GM19351 (cell line): ENCODE results near the gene DEPDC1B.
"Not testable (repeated sequence)": the region's sequence is repeated elsewhere in the genome, so short reads cannot be mapped to it uniquely, and the experiment has no call there.

ENCODE experiments used
- ATAC-seq: cut with Tn5 transposase; IDR thresholded peaks from one replicate; pipeline ENCODE4 v1.9.1; 2021; ENCODE audit warnings: mild to moderate bottlenecking, moderate library complexity; ENCODE audit not compliant: unreplicated experiment

DEPDC1B gene, protein sequence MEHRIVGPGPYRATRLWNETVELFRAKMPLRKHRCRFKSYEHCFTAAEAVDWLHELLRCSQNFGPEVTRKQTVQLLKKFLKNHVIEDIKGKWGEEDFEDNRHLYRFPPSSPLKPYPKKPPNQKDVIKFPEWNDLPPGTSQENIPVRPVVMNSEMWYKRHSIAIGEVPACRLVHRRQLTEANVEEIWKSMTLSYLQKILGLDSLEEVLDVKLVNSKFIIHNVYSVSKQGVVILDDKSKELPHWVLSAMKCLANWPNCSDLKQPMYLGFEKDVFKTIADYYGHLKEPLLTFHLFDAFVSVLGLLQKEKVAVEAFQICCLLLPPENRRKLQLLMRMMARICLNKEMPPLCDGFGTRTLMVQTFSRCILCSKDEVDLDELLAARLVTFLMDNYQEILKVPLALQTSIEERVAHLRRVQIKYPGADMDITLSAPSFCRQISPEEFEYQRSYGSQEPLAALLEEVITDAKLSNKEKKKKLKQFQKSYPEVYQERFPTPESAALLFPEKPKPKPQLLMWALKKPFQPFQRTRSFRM

DNA sequence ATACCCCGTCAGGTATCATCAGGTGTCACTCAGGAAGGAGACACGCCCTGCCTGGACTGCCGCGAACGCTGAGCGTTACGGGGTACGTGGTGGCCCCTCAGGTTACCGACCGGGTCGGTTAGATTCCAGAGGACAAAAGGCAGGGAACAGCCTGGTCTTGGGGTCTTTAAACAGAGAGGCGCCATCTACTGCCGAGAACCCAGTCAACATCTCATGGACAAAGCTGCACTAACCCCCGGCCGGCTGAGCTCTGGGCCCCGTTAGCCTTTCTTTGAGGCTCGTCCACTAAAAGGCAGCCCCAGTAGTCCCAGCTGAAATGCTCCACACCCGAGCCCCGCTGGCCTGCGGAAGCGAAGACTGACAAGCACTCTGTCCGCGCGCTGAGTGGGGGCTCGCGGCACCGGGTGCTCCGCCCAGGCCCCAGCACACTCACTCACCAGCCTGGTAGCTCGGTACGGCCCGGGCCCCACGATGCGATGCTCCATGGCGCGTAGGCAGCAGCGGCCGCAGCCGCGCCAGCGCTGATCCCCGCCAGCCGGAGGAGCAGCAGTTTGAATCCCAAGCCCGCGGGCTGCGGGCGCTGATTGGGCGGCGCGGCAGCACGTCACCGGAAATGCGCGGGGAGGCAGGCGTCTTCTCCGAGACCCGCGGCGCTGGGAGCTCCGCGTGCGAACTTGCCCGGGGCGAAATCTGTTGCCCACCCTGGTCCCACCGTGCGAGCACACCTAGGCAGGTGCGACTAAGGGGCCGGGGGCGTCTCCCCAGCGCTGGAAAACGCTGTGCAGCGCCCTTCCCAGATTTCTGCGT is at the start of gene DEPDC1B:
TSS of gene DEPDC1B (minus strand) at position 558 of the 807 bp plus-strand sequence. CDS start at position 485, 73 bp downstream.
- peak; percentile 83 for ATAC-seq

DNA sequence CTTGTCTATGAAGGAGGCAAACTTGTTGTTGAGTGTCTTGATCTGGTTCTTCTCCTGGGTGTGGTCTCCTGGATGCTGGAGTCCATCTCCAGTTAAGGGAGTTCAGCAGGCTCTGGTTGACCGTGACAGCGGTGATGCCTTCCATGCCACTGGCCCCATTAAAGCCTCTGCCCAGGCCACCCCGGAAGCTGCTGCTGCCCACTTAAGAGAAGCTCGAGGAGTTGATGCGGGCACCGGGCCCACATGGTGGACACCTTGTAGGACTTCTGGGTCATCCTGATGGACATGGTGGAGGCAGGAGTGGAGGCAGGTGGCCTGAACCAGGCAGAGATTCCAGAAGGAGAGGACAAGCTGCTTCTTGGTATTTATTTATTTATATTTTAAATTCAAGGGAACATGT is 44.7 kb upstream of the DEPDC1B start:
- no peak for ATAC-seq

DNA sequence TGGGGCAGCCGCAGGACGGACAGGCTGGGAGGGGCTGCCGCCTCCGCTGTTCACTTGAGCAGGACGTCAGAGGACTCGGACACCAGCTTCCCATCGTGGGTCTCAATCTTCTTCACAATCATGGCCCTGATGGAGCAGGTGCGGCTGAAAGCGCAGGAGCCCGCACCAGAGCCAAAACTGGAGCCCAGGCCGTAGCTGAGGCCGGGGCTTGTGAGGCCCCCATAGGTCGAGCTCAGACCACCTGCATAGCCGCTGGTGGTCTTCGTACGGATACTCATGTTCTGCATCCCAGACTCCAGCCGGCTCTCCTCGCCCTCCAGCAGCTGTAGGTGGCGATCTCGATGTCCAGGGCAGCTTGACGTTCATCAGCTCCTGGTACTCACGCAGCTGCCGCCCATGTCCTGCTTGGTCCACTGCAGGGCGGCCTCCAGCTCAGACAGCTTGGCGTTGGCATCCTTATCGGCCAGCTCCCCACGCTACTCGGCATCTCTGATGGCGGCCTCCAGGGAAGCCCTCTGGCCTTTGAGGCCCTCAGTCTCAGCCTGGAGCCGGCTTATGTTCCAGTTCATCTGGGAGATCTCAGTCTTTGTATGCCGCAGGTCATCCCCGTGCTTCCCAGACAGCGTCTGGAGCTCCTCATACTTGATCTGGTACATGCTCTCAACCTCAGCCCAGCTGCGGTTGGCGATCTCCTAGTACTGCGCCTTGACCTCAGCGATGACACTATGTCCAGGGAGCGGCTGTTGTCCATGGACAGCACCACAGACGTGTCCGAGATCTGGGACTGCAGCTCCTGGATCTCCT is 43.7 kb upstream of the DEPDC1B start:
- no peak for ATAC-seq

DNA sequence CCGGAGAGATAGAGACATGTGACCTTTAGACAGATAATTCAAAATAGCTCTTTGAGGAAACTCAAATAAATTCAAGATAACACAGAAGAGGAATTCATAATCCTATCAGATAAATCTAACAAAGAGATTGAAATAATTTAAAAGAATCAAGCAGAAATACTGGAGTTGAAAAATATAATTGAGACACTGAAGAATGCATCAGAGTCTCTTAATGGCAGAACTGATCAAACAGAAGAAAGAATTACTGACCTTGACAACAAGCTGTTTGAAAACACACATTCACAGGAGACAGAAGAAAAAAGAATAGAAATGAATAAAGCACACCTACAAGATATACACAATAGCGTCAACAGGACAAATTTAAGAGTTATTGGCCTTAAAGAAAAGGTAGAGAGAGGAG is 40.4 kb upstream of the DEPDC1B start:
- ATAC-seq: no peak

DNA sequence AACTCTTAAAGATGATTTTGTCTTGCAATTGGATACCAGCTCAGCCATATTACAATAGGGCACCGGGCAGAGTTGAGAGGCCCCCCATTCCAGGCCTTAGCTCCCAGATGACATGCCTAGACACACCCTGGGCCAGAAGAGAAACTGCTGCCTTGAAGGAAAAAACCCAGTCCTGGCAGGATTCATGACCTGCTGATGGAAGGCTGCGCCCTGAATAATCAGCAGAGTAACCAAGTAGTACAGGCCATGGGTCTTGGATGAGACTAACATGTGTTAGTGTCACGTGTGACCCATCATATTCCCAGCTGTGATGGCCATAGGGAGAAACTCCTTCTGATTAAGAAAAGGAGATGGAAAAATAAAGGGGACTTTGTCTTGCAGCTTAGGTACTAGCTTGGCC is 39.0 kb upstream of the DEPDC1B start:
- ATAC-seq: no peak

DNA sequence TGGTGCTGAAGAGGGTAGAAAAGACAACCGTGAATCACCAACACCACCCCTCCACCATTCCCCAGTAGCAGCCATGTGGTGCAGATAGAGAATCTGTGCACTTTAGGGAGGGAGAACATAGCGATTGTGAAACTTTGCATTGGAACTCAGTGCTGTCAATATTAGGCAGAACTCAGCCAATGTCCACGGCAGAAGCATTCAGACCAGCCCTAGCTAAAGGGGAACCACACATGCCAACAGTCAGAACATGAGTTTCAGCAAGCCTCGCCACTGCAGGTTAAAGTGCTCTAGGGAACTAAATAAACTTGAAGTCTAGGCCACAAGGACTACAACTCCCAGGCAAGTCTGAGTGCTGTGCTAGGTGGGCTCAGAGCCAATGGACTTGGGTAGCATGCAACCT is 38.5 kb upstream of the DEPDC1B start:
- ATAC-seq: peak; percentile 86

DNA sequence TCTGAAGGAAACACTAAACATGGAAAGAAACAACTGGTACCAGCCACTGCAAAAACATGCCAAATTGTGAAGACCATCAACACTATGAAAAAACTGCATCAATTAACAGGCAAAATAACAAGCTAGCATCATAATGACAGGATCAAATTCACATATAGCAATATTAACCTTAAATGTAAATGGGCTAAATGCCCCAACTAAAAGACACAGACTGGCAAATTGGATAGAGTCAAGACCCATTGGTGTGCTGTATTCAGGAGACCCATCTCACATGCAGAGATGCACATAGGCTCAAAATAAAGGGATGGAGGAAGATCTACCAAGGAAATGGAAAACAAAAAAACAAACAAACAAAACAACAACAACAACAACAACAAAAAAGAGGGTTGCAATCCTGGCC is 30.9 kb upstream of the DEPDC1B start:
- ATAC-seq: not testable (repeated sequence)

DNA sequence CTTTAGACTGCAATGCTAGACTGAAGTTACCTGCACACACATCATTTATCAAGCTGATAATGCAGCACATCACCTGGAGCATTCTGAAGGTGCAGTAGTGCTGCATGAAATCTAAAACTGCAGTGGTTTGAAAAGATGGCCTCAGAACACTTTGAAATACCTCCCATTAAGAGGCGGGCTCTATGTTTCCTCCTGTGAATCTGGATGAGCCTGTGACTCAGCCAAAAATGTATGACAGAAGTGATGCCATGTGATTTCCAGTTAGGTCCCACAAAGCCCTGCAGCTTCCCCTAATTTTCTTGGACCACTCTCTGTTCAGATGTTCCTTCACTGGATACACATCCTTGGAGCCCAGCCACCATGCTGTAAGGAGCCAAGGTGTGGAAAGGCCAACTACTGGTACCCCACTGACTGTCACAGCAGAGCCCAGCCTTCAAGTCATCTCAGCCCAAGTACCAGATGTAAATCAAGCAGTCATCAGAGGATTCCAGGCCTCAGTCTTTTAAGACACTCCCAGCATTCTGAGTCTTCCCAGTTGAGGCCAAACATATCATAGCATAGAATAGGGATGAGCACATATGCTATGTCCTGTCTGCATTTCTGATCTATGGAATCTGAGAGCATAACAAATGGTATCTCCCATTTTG is 27.2 kb upstream of the DEPDC1B start:
- ATAC-seq: no peak

DNA sequence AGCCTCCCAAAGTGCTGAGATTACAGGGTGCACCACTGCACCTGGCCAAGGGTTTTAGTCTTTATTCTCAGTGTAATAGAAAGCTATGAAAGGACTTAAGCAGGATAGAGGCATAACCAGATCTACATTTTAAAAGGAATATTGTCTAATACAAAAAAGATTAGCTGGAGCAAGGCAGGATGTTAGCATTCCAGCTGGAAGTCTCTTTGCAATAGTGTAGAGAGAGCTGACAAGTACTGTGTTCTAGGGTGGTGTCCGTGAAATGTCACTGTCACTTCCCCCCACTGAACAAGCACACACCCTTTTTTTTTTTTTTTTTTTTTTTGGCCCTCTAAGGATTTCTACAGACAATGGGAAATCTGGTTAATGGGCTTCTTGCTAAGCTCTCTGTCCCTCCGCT is 24.2 kb upstream of the DEPDC1B start:
- no peak for ATAC-seq

DNA sequence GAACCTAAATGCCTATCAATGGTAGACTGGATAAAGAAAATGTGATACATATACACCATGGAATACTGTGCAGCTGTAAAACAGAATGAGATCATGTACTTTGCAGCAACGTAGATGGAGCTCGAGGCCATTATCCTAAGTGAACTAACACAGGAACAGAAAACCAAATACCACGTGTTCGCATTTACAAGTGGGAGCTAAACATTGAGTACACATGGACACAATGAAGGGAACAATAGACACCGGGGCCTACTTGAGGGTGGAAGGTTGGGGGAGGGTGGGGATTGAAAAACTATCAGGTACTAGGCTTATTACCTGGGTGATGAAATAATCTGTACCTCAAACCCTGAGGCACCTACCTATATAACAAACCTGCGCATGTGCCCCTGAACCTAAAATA is 22.4 kb upstream of the DEPDC1B start:
- ATAC-seq: no peak

DNA sequence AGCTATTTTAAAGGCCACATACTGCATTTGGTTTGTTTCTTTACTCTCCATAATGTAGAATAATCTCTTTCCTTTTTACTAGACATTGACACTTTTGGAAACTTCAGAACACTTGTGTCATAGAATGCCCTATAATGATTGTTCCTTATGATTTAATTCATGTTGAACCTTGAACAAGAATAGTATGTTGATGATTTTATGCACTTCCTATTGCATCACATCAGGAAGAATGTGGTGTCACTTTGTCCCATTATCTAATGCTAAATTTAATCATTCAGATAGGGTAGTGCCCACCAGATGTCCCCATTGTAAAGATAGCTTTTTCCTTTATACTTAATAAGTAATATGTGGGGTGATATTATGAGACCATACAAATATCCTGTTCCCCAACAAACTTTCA is 19.4 kb upstream of the DEPDC1B start:
- ATAC-seq: no peak

DNA sequence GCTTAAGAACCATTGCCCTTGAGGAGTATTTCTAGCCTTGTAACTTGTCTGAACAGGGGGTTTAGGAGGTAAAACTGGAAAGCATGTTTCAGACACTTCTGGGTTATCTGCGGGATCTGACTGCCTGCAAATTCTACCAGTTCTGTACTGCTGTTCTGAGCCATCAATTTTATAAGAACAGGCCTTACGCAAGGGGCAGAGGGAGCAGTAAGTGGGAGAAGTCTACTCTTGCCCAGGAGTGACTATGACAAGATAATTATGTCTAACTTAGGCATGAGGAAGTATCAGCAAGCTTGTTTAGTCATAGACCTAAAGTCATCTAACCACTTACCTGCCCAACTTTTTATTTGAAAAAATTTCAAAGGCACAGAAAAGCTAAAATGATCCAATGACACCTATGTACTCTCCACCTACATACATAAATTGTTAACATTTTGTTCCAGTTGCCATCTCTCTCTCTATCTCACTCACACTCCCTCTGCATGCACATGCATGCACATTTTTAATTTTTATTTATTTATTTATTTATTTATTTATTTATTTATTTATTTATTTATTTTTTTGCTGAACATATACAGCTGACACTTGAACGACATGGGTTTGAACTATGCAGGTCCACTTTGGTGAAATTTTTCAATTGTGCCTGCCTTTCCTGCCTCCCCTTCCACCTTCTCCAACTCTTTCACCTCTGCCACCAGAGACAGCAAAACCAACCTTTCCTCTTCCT is 18.4 kb upstream of the DEPDC1B start:
- no peak for ATAC-seq

DNA sequence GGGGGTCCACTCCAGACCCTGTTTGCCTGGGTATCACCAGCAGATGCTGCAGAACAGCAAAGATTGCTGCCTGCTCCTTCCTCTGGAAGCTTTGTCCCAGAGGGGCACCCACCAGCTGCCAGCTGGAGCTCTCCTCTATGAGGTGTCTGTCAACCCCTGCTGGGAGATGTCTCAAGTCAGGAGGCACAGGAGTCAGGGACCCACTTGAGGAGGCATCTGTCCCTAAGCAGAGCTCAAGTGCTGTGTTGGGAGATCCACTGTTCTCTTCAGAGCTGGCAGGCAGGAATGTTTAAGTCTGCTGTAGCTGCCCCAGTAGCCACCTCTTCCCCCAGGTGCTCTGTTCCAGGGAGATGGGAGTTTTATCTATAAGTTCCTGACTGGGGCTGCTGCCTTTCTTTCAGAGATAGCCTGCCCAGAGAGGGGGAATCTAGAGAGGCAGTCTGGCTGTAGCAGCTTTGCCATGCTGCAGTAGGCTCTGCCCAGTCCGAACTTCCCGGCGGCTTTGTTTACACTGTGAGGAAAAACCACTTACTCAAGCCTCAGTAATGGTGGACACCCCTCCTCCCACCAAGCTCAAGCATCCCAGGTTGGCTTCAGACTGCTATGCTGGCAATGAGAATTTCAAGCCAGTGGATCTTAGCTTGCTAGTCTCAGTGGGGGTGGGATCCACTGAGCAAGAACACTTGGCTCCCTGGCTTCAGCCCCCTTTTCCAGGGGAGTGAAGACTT is 15.4 kb upstream of the DEPDC1B start:
- ATAC-seq: not testable (repeated sequence)

DNA sequence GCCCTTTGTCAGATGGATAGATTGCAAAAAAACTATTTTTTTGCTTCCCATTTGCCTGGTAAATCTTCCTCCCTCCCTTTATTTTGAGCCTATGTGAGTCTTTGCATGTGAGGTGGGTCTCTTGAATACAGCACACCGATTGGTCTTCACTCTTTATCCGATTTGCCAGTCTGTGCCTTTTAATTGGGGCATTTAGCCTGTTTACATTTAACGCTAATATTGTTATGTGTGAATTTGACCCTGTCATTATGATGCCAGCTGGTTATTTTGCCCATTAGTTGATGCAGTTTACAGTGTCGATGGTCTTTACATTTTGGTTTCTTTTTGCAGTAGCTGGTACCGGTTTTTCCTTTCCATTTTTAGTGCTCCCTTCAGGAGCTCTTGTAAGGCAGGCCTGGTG is 13.0 kb upstream of the DEPDC1B start:
- no peak for ATAC-seq

DNA sequence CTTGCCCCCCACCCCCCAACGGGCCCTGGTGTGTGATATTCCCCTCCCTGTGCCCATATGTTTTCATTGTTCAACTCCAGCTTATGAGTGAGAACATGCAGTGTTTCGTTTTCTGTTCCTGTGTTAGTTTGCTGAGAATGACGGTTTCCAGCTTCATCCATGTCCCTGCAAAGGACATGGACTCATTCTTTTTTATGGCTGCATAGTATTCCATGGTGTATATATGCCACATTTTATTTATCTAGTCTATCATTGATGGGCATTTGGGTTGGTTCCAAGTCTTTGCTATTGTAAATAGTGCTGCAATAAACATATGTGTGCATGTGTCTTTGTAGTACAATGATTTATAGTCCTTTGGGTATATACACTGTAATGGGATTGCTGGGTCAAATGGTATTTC is 11.9 kb upstream of the DEPDC1B start:
- ATAC-seq: not testable (repeated sequence)

DNA sequence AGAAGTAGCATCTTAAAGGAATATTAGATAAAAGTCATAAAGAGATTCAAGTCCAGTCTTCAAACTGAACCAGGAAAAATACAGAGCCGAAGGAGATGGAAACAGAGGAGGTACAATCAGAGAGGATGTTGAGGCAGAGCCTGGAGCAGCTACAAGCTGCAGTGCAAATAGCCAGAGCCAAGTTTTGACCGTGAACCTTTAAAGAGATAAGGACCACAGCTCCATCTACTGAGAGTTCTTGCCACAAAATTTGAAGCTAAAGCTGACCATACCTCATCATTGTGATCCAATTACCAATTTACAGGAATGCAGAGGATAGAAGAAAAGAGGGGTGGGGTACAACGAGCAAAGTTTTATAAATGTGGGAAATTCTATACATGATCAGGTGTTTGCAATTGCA is 10.4 kb upstream of the DEPDC1B start:
- ATAC-seq: no peak

DNA sequence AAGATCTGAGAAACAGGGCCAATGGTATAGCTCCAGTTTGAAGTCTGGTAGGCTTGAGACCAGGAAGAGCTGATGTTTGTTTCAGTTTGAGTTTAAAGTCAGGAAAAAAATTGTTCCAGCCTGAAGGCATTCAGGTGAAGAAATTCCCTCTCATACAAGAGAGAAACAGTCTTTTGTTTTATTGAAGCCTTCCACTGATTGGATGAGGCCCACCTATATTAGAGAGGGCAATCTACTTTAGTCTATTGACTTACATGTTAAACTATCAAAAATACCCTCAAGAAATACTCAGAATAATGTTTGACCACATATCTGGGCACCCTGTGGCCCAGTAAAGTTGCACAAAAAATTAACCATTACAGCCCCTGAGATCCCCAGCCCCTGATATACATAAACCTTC is 5.2 kb upstream of the DEPDC1B start:
- no peak for ATAC-seq

DNA sequence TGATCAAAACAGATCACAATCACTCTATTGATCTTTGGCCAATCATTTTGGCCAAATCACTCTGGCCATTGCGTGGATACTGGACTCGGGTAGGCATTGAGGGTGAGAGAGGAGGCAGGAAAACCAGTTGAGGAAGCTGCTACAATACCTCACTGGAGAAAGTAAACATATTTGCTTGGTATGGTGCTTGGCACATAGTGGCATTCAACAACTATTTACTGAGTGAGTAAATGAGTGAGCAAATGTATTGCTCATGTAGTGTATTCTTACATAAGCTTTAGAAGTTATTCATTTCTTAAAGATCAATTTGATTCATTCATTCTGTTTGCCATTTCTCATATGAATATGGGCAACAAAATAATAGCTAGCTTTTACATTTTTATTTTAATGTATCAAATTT is 4.0 kb upstream of the DEPDC1B start:
- no peak for ATAC-seq

DNA sequence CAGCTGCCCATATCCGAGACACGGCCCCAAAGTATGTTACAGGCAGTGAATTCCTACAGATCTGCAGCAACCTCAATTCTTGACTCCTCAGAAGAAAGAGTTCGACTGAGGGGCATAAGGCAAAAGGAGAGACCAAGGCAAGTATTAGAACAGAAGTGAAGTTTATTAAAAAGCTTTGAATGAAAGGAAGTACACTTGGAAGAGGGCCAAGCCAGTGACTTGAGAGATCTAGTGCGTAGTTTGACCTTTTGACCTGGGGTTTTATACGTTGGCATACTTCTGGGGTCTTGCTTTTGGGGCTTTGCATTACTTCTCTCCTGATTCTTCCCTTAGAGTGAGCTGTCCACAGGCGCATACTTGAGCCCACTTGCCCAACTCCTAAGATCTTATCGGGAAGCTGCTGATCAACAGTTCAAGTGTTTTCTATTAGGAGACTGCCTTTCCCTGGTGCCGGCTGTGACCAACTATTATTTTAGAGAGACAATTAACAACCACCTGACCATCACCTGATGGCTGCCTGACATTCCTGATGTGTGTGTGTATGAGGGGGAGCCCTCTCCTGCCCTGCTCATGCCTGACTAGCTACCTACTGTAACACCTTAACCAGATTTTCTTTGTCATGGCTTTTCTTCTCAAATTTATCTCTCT is 1.5 kb upstream of the DEPDC1B start:
- ATAC-seq: no peak
